ENCODE results near the gene RAVER2.

The RAVER2 gene

GRCh38 chr1:64872067-64872466 is 127.2 kb downstream of the RAVER2 start:
- no peak for DNase-seq (ENCODE audit: low read depth in 4 of 4, low spot score in 1 of 4)

DNA sequence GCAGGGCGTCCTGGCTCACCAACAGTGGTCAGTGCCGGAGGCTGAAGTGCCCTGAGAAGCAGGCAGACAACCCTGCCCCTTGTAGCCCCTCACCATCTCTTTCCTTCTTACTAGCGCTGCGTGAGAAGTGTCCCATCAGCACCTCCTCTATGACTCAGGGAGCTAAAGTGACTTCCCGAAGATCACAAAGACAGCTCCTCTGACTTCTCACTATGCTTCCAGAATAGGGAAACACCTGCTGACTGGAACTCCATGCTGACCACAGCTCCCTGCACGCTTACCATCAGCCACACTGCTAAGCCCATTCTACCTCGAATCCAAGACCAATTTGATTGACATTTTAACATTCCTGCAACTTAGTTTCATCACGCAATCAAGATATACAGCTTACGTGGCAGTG is 128.7 kb downstream of the RAVER2 start:
- DNase-seq (ENCODE audit: low read depth in 4 of 4, low spot score in 1 of 4): no peak

- no peak for DNase-seq (ENCODE audit: low read depth in 4 of 4, low spot score in 1 of 4)
Measured at GRCh38 chr1:64874666-64875065, 129.8 kb downstream of the RAVER2 start.

DNA sequence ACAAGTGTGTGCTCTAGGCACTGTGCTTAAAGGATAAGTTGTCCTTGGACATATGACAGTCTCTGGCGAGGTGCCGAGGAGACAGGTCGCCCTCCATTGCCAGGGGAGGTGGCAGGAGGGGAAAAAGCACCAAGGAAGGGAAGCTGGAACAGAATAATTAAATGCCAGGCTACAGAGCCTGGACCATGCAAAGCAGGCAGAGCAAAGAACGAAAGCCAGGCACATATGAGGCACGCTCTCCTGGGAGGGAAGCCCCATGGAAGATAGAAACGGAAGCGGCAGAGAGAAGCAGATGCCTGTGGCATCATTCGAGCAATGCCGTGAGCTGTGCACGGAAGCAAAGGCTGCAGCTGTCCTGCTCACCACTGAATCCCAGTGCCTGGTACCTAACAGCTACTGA is 130.2 kb downstream of the RAVER2 start:
- DNase-seq (ENCODE audit: low read depth in 4 of 4, low spot score in 1 of 4): no peak

DNA sequence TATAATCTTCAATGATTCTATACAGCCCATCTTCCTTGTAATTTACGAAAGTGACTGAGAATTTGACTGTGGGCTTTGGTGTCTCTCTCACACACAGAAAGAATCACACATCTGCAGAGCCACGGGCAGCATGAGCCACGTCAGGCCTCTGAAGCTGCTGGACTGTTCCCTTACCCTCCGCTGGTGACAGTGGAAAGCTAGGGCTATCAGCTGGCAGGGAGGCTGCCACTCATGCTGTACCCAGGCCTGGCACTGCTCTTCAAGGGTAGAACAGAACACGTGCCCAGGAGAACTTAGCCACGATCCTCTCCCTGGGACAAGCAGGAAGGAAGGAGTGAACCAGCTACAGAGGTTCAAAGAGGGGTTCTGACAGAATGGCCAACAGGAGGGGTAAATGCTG is 130.7 kb downstream of the RAVER2 start:
- DNase-seq (ENCODE audit: low read depth in 4 of 4, low spot score in 1 of 4): no peak

DNA sequence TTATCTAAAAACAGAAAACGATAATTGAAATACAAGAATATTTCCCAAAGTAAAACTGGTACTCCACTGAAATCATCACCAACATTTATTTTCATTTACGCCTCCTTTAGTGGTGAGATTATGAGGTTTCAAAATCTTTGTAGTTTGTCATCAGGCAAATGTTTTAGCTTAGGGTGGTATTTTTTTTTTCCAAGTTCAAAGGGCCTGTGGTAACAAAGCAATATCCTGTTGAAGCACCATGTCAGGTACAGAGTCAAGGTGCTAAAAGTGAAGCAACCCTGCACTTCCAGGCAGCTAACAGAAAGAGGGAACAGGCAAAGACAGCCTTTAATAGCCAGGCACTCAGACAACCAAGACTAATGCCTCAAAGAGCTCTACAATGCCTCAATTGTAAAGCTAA is 132.3 kb downstream of the RAVER2 start:
- no peak for DNase-seq (ENCODE audit: low read depth in 4 of 4, low spot score in 1 of 4)

DNA sequence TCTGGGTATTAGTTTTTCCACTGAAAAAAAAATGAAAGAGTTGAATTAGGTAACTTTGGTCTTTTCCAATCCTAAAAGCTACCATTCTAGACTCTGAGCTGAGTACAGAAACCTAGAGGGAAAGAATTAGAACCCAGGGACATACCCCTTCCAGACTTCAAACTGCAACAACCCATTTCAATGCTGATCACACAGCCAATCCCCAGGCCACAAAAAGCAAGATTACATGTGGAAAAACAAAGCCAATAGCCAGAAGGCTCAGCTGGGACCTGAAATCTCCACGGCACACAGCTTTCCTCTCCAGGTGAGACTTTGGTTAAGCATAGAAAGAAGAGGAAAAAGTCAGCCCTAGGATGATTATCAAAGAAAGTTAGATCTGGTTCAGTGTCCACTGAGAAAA is 132.7 kb downstream of the RAVER2 start:
- DNase-seq (ENCODE audit: low read depth in 4 of 4, low spot score in 1 of 4): no peak

DNA sequence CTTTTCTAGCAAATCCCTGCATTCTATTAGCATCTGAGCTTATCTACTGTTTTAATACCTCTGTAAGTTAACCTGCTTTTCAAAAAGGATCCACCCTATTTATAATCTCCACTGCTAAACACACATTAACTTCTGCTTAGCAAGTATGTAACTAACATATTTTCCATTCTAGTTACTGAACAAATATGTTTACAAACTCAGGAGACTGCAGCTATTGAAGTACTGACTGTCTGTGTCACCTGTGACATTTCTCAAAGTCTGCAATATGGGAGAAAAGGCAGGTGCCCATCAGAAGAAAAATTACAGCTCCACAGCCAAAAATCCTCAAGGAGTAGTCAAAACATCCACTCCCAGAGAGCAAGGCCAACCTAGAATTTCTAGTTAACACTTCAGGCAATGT is 133.2 kb downstream of the RAVER2 start:
- DNase-seq (ENCODE audit: low read depth in 4 of 4, low spot score in 1 of 4): no peak

GRCh38 chr1:64878931-64879611 is 134.2 kb downstream of the RAVER2 start:
- DNase-seq (ENCODE audit: low read depth in 4 of 4, low spot score in 1 of 4): no peak

- no peak for DNase-seq (ENCODE audit: low read depth in 4 of 4, low spot score in 1 of 4)
Measured at GRCh38 chr1:64880449-64880848, 135.6 kb downstream of the RAVER2 start.

- DNase-seq (ENCODE audit: low read depth in 4 of 4, low spot score in 1 of 4): no peak
Measured at GRCh38 chr1:64881281-64881680, 136.4 kb downstream of the RAVER2 start.

All from stimulated activated CD4-positive, alpha-beta T cell treated with anti-CD3 and anti-CD28 coated beads, Interleukin-1b, Interleukin-23, amount 100 ng/mL, for 24 hours (primary cell).